UCSD-AML1 (cell line): ENCODE results near the gene SIGLEC11.
"Not testable (repeated sequence)": the region's sequence is repeated elsewhere in the genome, so short reads cannot be mapped to it uniquely, and the experiment has no call there.

Experiments
- DNase-seq: peaks from one replicate; lab custom pipeline; 2025; ENCODE audit not compliant: unreplicated experiment; lab: John Stamatoyannopoulos, UW

Gene SIGLEC11

GRCh38 chr19:49981603-49982593 is 20.9 kb upstream of the SIGLEC11 start:
- DNase-seq = no peak

- no peak for DNase-seq
Observed at GRCh38 chr19:49978324-49978723, 17.4 kb upstream of the SIGLEC11 start.

- DNase-seq = no peak
Observed at GRCh38 chr19:49977881-49978280, 16.9 kb upstream of the SIGLEC11 start.

- no peak for DNase-seq
Observed at GRCh38 chr19:49977076-49977475, 16.1 kb upstream of the SIGLEC11 start.

- no peak for DNase-seq
Observed at GRCh38 chr19:49976496-49976895, 15.5 kb upstream of the SIGLEC11 start.

GRCh38 chr19:49975051-49975450 is 14.1 kb upstream of the SIGLEC11 start:
- DNase-seq = no peak

GRCh38 chr19:49973987-49974386 is 13.0 kb upstream of the SIGLEC11 start:
- DNase-seq = peak; percentile 41

- DNase-seq = no peak
Observed at GRCh38 chr19:49972841-49973240, 11.9 kb upstream of the SIGLEC11 start.

- no peak for DNase-seq
Observed at GRCh38 chr19:49971991-49972411, 11.0 kb upstream of the SIGLEC11 start.

- DNase-seq = peak; percentile 60
Observed at GRCh38 chr19:49969355-49969754, 8.4 kb upstream of the SIGLEC11 start.

- DNase-seq = no peak
Observed at GRCh38 chr19:49968279-49968922, 7.4 kb upstream of the SIGLEC11 start.

GRCh38 chr19:49959892-49960291 is 1.1 kb downstream of the SIGLEC11 start:
- DNase-seq = not testable (repeated sequence)

GRCh38 chr19:49958596-49958995 is 2.4 kb downstream of the SIGLEC11 start:
- DNase-seq = not testable (repeated sequence)

- DNase-seq = not testable (repeated sequence)
Observed at GRCh38 chr19:49958144-49958543, 2.8 kb downstream of the SIGLEC11 start.

GRCh38 chr19:49957262-49957915 is 3.6 kb downstream of the SIGLEC11 start:
- no peak for DNase-seq

GRCh38 chr19:49956115-49956495 is 4.9 kb downstream of the SIGLEC11 start:
- no peak for DNase-seq

GRCh38 chr19:49954933-49955332 is 6.0 kb downstream of the SIGLEC11 start:
- no peak for DNase-seq

- peak; percentile 46 for DNase-seq
Observed at GRCh38 chr19:49954092-49954829, 6.7 kb downstream of the SIGLEC11 start.

GRCh38 chr19:49953416-49953815 is 7.6 kb downstream of the SIGLEC11 start:
- peak; percentile 43 for DNase-seq

GRCh38 chr19:49952906-49953305 is 8.1 kb downstream of the SIGLEC11 start:
- DNase-seq = no peak

GRCh38 chr19:49952479-49952836 is 8.5 kb downstream of the SIGLEC11 start:
- DNase-seq = no peak
